GM23338 (cell line): Measurements from ENCODE around the gene ZNF536. TPM values are rescaled to one million over a fixed set of nuclear protein-coding genes. Genes with fewer than 3 reads are reported as not detected.

Experiments
- ATAC-seq: fragments of 200-7000 bp; cut with Tn5 transposase; 3 replicates; pipeline ENCODE4 v1.9.1; 2020
- DNase-seq: peaks from one replicate; pipeline ENCODE4 v3.0.0-alpha.2; 2015; ENCODE audit warnings: low spot score
- H2AFZ ChIP-seq: fragments of 200-600 bp; sonication (generic); 2 replicates; pipeline ENCODE4 v1.8.0; 2016; ENCODE audit warnings: antibody characterized with exemption, mild to moderate bottlenecking, moderate library complexity
- H3F3A ChIP-seq: fragments of 200-600 bp; sonication (generic); replicated peaks from 2 replicates; pipeline ENCODE4 v1.8.0; 2017; ENCODE audit warnings: antibody characterized with exemption, mixed run types, low read depth
- H3K27ac ChIP-seq: fragments of 200-600 bp; sonication (generic); 2 replicates; pipeline ENCODE4 v1.6.1; 2016; ENCODE audit warnings: low read depth
- H3K27me3 ChIP-seq: fragments of 200-600 bp; sonication (generic); 2 replicates; pipeline ENCODE4 v1.8.0; 2016; ENCODE audit warnings: mild to moderate bottlenecking, mixed run types, moderate library complexity; ENCODE audit not compliant: insufficient read depth
- H3K36me3 ChIP-seq: fragments of 200-600 bp; sonication (generic); 2 replicates; pipeline ENCODE4 v1.8.0; 2016; ENCODE audit warnings: mild to moderate bottlenecking; ENCODE audit not compliant: insufficient read depth
- H3K4me1 ChIP-seq: fragments of 200-600 bp; sonication (generic); 2 replicates; pipeline ENCODE4 v1.8.0; 2016; ENCODE audit warnings: mild to moderate bottlenecking, moderate library complexity; ENCODE audit not compliant: insufficient read depth
- H3K4me2 ChIP-seq: fragments of 200-600 bp; sonication (generic); 2 replicates; pipeline ENCODE4 v1.7.1; 2017; ENCODE audit warnings: mixed run types
- H3K4me3 ChIP-seq: fragments of 200-600 bp; sonication (generic); 2 replicates; pipeline ENCODE4 v1.6.1; 2016; ENCODE audit warnings: mixed run types
- H3K79me2 ChIP-seq: fragments of 200-600 bp; sonication (generic); replicated peaks from 2 replicates; pipeline ENCODE4 v1.8.0; 2017; ENCODE audit warnings: mild to moderate bottlenecking; ENCODE audit not compliant: insufficient read depth
- H3K9me2 ChIP-seq: fragments of 200-600 bp; sonication (generic); 2 replicates; pipeline ENCODE4 v1.8.0; 2017; ENCODE audit not compliant: insufficient read depth
- H4K20me1 ChIP-seq: fragments of 200-600 bp; sonication (generic); replicated peaks from 2 replicates; pipeline ENCODE4 v1.8.0; 2017; ENCODE audit warnings: mild to moderate bottlenecking; ENCODE audit not compliant: insufficient read depth
- H3K27ac Mint-ChIP-seq: 2 replicates; pipeline ENCODE4 v1.8.0; 2020; ENCODE audit warnings: inconsistent platforms, mild to moderate bottlenecking, moderate library complexity, mixed read lengths
- H3K27me3 Mint-ChIP-seq: 3 replicates; pipeline ENCODE4 v1.8.0; 2022; ENCODE audit warnings: low read depth, mild to moderate bottlenecking, moderate library complexity, mixed read lengths, inconsistent platforms; ENCODE audit not compliant: insufficient read depth, poor library complexity
- H3K36me3 Mint-ChIP-seq: 3 replicates; pipeline ENCODE4 v1.8.0; 2021; ENCODE audit warnings: low read depth, mild to moderate bottlenecking, inconsistent platforms, moderate library complexity, mixed read lengths
- H3K4me1 Mint-ChIP-seq: 3 replicates; pipeline ENCODE4 v1.8.0; 2020; ENCODE audit warnings: mild to moderate bottlenecking, inconsistent platforms, mixed read lengths
- H3K4me3 Mint-ChIP-seq: 3 replicates; pipeline ENCODE4 v1.8.0; 2021; ENCODE audit warnings: moderate library complexity, mild to moderate bottlenecking, inconsistent platforms, mixed read lengths
- H3K9me3 Mint-ChIP-seq: 3 replicates; pipeline ENCODE4 v1.8.0; 2020; ENCODE audit warnings: moderate library complexity, mild to moderate bottlenecking, inconsistent platforms, mixed read lengths
- CREB1 ChIP-seq: fragments of 250-450 bp; sonication (Bioruptor Pico); IDR thresholded peaks from 2 replicates; pipeline ENCODE4 v1.5.0; 2020; ENCODE audit warnings: low read depth, mild to moderate bottlenecking, moderate library complexity
- EZH2 ChIP-seq: fragments of 200-600 bp; sonication (generic); IDR thresholded peaks from one replicate; pipeline ENCODE4 v1.8.0; 2017; ENCODE audit warnings: antibody characterized with exemption, mild to moderate bottlenecking, low read depth; ENCODE audit not compliant: unreplicated experiment
- EZH2phosphoT487 ChIP-seq: fragments of 200-600 bp; sonication (generic); IDR thresholded peaks from one replicate; pipeline ENCODE4 v1.8.1; 2018; ENCODE audit warnings: antibody characterized with exemption; ENCODE audit not compliant: unreplicated experiment
- JUNB ChIP-seq: IDR thresholded peaks from one replicate; pipeline ENCODE4 v1.6.1; 2016; ENCODE audit warnings: antibody characterized with exemption; ENCODE audit not compliant: unreplicated experiment
- NANOG ChIP-seq: IDR thresholded peaks from 2 replicates; pipeline ENCODE4 v1.6.1; 2016; ENCODE audit warnings: antibody characterized with exemption, borderline replicate concordance
- POLR2AphosphoS5 ChIP-seq: IDR thresholded peaks from 2 replicates; pipeline ENCODE4 v1.6.1; 2016; ENCODE audit warnings: antibody characterized with exemption, low read depth
- STAT1 ChIP-seq: IDR thresholded peaks from one replicate; pipeline ENCODE4 v1.6.1; 2016; ENCODE audit warnings: antibody characterized with exemption; ENCODE audit not compliant: unreplicated experiment
- ZNF114 ChIP-seq: fragments of 250-450 bp; sonication (Bioruptor Pico); IDR thresholded peaks from 2 replicates; pipeline ENCODE4 v1.5.0; 2020; ENCODE audit warnings: mild to moderate bottlenecking, moderate library complexity
- ZNF331 ChIP-seq: fragments of 250-450 bp; sonication (Bioruptor Pico); IDR thresholded peaks from 2 replicates; pipeline ENCODE4 v1.5.0; 2020; ENCODE audit warnings: low read depth, mild to moderate bottlenecking, moderate library complexity
- polyA plus RNA-seq: library from polyadenylated mRNA; unstranded; fragments of >200 nt; fragmentation: Nextera tagmentation; extraction: Ambion mirVana; gene quantifications from 2 replicates; pipeline ENCODE4 v1.2.1, GENCODE V29; 2016
- total RNA-seq: library from RNA; depleted of rRNA; stranded (reverse); fragments of >200 nt; shearing (Covaris generic); gene quantifications from 2 replicates; pipeline ENCODE4 v1.2.3, GENCODE V29; 2014
- TF ChIP-seq, protein P1 (sequence below): IDR thresholded peaks from 2 replicates; pipeline ENCODE4 v1.6.1; 2016; ENCODE audit warnings: antibody characterized with exemption
- TF ChIP-seq, protein P2 (sequence below), 2 experiments: fragments of 200-600 bp in 1 of 2; sonication (generic) in 1 of 2; conservative IDR thresholded peaks; 2 replicates each; pipeline versions ENCODE4 v1.5.1 to v1.6.1; 2016 to 2017; ENCODE audit warnings: antibody characterized with exemption in 2 of 2, low read depth in 2 of 2, mild to moderate bottlenecking in 2 of 2, moderate library complexity in 1 of 2
- TF ChIP-seq, protein P3 (sequence below): fragments of 250-450 bp; sonication (Bioruptor Pico); IDR thresholded peaks from 2 replicates; pipeline ENCODE4 v1.5.0; 2020; ENCODE audit warnings: mild to moderate bottlenecking, moderate library complexity
- TF ChIP-seq, protein P4 (sequence below): IDR thresholded peaks from one replicate; pipeline ENCODE4 v1.6.1; 2018; ENCODE audit warnings: antibody characterized with exemption; ENCODE audit not compliant: unreplicated experiment

The ZNF536 gene
- total and polyA plus RNA-seq, 2 experiments from 2014 or later = 0.07 TPM; not detected in 1

DNA sequence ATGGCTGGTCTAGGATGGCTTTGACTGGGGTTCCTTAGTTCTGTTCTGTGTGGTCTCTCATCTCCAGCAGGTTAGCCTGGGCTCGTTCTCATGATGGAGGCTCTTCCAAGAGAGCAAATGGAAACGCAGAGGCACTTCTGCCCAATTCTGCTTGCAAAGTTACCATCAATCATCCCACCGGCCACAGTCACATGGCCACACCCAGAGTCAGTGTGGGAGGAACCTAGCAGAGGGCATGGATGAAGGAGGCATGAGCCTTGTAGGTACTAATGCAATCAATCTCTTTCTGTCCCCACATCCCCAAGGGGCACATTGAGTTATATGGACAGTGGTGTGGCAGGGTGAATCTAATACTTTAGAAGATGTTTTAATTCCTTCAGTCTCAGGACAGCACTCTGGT, 207.2 kb downstream of the ZNF536 start:
- Histone ChIP-seq H3F3A (no peaks in the 10 kb centered on the region), H3K79me2 (no peaks in the 10 kb centered on the region), H3K27me3 (no peaks in the 10 kb centered on the region), H3K36me3 (no peaks in the 10 kb centered on the region), H4K20me1 (no peaks in the 10 kb centered on the region), H2AFZ (no peak overlapping the region), H3K9me2 (no peaks in the 10 kb centered on the region), H3K4me1 (0 out of 2 replicates have a peak, but pooled peaks cover 4% of the 10 kb centered on the region), H3K4me2 (no peak overlapping the region), H3K4me3 (no peak overlapping the region), H3K27ac (no peak overlapping the region)
- Mint-ChIP-seq H3K4me3 (no peak overlapping the region), H3K4me1 (peaks cover 19% of the 10 kb centered on the region), H3K36me3 (no peaks in the 10 kb centered on the region), H3K9me3 (no peaks in the 10 kb centered on the region), H3K27ac (no peak overlapping the region), H3K27me3 (no peaks in the 10 kb centered on the region)
- DNase-seq (no peak), ATAC-seq (no peak)
- TF ChIP-seq NANOG = no peak
- no peak for TF ChIP-seq POLR2AphosphoS5
- TF ChIP-seq, protein P1, sequence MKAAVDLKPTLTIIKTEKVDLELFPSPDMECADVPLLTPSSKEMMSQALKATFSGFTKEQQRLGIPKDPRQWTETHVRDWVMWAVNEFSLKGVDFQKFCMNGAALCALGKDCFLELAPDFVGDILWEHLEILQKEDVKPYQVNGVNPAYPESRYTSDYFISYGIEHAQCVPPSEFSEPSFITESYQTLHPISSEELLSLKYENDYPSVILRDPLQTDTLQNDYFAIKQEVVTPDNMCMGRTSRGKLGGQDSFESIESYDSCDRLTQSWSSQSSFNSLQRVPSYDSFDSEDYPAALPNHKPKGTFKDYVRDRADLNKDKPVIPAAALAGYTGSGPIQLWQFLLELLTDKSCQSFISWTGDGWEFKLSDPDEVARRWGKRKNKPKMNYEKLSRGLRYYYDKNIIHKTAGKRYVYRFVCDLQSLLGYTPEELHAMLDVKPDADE = no peak
- TF ChIP-seq, protein P2, sequence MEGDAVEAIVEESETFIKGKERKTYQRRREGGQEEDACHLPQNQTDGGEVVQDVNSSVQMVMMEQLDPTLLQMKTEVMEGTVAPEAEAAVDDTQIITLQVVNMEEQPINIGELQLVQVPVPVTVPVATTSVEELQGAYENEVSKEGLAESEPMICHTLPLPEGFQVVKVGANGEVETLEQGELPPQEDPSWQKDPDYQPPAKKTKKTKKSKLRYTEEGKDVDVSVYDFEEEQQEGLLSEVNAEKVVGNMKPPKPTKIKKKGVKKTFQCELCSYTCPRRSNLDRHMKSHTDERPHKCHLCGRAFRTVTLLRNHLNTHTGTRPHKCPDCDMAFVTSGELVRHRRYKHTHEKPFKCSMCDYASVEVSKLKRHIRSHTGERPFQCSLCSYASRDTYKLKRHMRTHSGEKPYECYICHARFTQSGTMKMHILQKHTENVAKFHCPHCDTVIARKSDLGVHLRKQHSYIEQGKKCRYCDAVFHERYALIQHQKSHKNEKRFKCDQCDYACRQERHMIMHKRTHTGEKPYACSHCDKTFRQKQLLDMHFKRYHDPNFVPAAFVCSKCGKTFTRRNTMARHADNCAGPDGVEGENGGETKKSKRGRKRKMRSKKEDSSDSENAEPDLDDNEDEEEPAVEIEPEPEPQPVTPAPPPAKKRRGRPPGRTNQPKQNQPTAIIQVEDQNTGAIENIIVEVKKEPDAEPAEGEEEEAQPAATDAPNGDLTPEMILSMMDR (conservative IDR thresholded peaks at IDR 0.05; ENCODE audit: low read depth in 2 of 2) = no peak
- TF ChIP-seq JUNB = no peak
- TF ChIP-seq ZNF114 (CRISPR knock-in tag) = no peak
- TF ChIP-seq, protein P3, sequence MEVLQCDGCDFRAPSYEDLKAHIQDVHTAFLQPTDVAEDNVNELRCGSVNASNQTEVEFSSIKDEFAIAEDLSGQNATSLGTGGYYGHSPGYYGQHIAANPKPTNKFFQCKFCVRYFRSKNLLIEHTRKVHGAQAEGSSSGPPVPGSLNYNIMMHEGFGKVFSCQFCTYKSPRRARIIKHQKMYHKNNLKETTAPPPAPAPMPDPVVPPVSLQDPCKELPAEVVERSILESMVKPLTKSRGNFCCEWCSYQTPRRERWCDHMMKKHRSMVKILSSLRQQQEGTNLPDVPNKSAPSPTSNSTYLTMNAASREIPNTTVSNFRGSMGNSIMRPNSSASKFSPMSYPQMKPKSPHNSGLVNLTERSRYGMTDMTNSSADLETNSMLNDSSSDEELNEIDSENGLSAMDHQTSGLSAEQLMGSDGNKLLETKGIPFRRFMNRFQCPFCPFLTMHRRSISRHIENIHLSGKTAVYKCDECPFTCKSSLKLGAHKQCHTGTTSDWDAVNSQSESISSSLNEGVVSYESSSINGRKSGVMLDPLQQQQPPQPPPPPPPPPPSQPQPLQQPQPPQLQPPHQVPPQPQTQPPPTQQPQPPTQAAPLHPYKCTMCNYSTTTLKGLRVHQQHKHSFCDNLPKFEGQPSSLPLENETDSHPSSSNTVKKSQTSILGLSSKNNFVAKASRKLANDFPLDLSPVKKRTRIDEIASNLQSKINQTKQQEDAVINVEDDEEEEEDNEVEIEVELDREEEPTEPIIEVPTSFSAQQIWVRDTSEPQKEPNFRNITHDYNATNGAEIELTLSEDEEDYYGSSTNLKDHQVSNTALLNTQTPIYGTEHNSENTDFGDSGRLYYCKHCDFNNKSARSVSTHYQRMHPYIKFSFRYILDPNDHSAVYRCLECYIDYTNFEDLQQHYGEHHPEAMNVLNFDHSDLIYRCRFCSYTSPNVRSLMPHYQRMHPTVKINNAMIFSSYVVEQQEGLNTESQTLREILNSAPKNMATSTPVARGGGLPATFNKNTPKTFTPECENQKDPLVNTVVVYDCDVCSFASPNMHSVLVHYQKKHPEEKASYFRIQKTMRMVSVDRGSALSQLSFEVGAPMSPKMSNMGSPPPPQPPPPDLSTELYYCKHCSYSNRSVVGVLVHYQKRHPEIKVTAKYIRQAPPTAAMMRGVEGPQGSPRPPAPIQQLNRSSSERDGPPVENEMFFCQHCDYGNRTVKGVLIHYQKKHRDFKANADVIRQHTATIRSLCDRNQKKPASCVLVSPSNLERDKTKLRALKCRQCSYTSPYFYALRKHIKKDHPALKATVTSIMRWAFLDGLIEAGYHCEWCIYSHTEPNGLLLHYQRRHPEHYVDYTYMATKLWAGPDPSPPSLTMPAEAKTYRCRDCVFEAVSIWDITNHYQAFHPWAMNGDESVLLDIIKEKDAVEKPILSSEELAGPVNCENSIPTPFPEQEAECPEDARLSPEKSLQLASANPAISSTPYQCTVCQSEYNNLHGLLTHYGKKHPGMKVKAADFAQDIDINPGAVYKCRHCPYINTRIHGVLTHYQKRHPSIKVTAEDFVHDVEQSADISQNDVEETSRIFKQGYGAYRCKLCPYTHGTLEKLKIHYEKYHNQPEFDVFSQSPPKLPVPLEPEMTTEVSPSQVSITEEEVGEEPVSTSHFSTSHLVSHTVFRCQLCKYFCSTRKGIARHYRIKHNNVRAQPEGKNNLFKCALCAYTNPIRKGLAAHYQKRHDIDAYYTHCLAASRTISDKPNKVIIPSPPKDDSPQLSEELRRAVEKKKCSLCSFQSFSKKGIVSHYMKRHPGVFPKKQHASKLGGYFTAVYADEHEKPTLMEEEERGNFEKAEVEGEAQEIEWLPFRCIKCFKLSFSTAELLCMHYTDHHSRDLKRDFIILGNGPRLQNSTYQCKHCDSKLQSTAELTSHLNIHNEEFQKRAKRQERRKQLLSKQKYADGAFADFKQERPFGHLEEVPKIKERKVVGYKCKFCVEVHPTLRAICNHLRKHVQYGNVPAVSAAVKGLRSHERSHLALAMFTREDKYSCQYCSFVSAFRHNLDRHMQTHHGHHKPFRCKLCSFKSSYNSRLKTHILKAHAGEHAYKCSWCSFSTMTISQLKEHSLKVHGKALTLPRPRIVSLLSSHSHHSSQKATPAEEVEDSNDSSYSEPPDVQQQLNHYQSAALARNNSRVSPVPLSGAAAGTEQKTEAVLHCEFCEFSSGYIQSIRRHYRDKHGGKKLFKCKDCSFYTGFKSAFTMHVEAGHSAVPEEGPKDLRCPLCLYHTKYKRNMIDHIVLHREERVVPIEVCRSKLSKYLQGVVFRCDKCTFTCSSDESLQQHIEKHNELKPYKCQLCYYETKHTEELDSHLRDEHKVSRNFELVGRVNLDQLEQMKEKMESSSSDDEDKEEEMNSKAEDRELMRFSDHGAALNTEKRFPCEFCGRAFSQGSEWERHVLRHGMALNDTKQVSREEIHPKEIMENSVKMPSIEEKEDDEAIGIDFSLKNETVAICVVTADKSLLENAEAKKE = no peak
- TF ChIP-seq, protein P4, sequence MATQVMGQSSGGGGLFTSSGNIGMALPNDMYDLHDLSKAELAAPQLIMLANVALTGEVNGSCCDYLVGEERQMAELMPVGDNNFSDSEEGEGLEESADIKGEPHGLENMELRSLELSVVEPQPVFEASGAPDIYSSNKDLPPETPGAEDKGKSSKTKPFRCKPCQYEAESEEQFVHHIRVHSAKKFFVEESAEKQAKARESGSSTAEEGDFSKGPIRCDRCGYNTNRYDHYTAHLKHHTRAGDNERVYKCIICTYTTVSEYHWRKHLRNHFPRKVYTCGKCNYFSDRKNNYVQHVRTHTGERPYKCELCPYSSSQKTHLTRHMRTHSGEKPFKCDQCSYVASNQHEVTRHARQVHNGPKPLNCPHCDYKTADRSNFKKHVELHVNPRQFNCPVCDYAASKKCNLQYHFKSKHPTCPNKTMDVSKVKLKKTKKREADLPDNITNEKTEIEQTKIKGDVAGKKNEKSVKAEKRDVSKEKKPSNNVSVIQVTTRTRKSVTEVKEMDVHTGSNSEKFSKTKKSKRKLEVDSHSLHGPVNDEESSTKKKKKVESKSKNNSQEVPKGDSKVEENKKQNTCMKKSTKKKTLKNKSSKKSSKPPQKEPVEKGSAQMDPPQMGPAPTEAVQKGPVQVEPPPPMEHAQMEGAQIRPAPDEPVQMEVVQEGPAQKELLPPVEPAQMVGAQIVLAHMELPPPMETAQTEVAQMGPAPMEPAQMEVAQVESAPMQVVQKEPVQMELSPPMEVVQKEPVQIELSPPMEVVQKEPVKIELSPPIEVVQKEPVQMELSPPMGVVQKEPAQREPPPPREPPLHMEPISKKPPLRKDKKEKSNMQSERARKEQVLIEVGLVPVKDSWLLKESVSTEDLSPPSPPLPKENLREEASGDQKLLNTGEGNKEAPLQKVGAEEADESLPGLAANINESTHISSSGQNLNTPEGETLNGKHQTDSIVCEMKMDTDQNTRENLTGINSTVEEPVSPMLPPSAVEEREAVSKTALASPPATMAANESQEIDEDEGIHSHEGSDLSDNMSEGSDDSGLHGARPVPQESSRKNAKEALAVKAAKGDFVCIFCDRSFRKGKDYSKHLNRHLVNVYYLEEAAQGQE = no peak
- no peak for TF ChIP-seq CREB1 (CRISPR knock-in tag)
- TF ChIP-seq EZH2phosphoT487 = no peak
- TF ChIP-seq ZNF331 (CRISPR knock-in tag) = no peak
- no peak for TF ChIP-seq STAT1
- TF ChIP-seq EZH2 = no peak
